Measurements from ENCODE around the gene IMPG1.
"Not testable (repeated sequence)": the region's sequence is repeated elsewhere in the genome, so short reads cannot be mapped to it uniquely, and the experiment has no call there.

The IMPG1 gene

DNA sequence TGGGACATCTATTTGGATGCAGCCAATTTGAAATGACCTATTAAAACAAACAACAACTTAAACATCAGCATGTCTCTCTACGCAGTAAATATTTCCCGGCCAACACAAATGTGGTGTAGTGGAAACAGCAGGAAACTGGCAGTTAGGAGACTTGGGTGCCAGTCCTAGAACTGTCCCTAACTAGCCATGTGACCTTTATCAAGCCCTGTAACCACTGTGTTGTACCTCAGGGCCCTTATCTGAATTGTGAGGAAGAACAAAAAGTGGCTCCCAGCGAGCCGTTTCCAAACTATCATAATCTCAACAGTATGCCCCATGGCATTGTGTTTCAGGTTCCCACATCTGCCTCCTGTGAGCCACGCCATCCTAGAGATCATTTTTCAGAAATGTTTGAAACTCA lies 124.5 kb downstream of the IMPG1 start:
- no peak for DNase-seq (ENCODE audit: low read depth in 4 of 4, low spot score in 1 of 4)

DNA sequence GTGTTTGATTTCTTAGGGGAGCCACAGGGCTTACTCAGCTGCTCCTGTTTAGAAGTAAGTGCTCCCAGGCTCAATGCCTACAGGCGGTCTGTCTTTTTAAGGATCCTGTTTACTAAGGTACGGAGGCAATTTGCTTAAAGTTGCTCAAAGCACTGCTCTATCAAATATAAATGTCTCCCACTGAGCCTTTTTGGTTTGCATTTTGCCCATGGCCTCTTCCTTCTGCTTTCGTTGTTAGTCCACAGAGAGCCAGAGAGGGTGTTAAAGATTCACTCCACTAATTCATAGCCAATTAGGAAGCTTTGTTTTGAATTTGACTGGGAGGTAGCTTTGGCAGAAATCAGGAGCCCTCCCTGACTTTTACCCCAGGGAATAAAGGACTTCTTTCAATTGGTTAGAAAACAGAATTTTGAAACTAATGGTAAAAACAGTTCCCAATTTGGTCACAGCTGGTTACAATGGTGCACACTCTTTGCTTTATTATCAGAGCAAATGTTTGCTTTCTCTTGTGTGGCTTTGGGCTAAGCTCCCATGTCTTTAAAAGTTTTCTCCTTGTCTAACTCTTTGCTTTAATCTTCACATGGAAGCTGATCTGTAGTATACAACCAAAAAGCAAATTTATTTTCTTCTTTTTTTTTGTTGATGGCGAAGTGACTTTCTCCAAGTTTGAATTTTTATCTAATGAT lies 126.2 kb downstream of the IMPG1 start:
- no peak for DNase-seq (ENCODE audit: low read depth in 4 of 4, low spot score in 1 of 4)

DNA sequence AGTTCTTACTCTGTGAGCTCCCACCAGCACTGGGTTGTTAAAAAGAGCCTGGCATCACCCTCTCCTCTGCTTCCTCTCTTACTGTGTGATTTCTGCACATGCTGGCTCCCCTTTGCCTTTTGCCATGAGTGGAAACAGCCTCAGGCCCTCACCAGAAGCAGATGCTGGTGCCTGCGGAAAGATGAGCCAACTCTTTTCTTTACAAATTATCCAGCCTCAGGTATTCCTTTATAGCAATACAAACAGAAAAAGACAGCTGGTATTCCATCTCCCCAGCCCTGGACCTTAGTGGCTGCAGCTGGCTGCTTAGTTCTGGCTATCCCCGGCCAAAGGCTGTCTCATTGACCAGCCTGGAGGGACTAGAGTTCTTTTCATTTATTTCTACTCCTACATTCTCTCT lies 129.1 kb downstream of the IMPG1 start:
- no peak for DNase-seq (ENCODE audit: low read depth in 4 of 4, low spot score in 1 of 4)

DNA sequence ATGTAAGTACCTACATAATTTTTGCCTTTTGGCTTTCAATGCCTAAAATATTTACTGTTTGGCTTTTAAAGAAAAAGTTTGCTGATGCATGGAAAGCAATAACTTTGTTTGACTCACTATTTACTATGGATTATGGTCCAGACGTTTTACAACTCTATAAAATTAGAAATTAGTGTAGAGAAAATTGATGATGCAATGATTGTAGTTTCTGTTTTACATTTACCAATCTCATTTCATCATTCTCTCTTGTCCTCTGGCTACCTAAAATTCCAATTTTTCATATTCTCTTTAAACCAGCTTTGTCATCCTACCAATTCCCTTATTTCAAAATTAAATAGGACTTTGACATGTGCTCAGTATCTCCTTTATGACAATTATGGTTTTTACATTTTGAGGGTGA lies 131.0 kb downstream of the IMPG1 start:
- no peak for DNase-seq (ENCODE audit: low read depth in 4 of 4, low spot score in 1 of 4)

DNA sequence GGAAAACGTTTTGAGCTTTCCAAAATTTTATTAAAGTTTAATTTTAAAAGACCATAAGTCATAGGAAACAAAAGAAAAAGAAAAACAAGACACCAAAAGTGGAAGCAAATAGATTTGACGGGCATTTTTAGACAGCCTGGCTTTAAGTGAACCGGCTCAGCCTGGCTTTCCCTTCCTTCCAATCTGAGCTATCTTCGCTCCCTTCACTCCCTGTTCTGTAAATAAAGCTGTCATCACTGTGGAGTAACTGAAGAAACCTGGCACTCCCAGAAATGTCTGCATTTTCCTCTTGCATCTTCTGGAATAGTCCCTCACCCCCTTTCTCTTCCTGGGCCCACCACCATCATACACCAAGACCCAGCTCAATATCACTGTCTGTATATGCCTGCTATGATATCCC lies 131.9 kb downstream of the IMPG1 start:
- no peak for DNase-seq (ENCODE audit: low read depth in 4 of 4, low spot score in 1 of 4)

DNA sequence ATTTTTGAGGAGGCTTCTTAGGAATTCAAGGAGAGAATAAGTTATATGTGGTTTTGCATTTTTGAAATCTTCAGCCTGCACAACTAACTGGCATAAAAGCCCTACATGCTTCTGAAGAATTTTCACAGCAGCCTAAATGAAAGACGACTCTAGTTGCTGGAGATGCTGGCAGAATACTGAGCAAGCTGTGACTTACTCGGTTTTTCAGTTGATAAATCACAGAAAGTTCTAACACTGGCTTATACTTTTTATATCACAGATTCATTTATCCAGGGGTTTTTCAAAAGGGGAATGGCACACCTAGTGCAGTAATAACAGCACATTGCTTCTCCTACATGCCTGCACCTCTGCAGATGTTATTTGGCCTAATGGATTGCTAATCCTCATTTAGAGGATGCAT lies 134.6 kb downstream of the IMPG1 start:
- no peak for DNase-seq (ENCODE audit: low read depth in 4 of 4, low spot score in 1 of 4)

DNA sequence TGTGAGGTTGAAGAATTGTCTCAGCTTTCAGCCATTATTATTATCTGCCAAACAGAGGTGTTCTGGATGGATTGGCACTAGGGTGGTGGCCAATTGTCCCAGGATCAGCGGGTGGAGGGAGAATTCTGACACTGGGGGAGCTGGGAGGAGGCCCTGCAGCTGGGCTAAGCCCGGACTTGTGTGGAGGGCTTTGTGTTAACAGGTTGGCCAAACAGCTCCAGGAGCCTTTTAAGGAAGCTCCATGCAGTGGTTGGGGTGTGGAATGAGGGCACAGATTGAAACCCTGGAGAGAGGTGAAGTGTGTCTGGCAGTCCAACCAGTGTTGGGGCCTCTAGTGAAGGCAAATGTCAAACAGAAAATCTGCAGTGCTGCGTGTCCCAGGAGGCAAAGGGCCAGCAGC lies 135.8 kb downstream of the IMPG1 start:
- no peak for DNase-seq (ENCODE audit: low read depth in 4 of 4, low spot score in 1 of 4)

DNA sequence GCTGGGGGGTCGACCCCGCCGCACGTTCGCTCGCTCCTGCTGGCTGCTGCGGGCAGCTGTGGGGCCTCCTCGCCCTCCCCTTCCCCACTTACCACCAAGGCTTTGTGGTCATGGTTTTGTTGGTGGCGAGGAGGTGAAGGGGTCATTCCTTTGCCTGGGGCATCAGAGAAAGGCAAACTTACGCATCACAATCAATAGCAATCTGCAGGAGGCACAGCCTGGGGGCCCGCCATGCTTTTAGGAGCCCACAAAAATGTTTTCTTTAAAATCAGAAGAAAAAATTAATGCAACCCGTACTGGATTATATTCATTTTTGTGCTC lies 137.0 kb downstream of the IMPG1 start:
- no peak for DNase-seq (ENCODE audit: low read depth in 4 of 4, low spot score in 1 of 4)

DNA sequence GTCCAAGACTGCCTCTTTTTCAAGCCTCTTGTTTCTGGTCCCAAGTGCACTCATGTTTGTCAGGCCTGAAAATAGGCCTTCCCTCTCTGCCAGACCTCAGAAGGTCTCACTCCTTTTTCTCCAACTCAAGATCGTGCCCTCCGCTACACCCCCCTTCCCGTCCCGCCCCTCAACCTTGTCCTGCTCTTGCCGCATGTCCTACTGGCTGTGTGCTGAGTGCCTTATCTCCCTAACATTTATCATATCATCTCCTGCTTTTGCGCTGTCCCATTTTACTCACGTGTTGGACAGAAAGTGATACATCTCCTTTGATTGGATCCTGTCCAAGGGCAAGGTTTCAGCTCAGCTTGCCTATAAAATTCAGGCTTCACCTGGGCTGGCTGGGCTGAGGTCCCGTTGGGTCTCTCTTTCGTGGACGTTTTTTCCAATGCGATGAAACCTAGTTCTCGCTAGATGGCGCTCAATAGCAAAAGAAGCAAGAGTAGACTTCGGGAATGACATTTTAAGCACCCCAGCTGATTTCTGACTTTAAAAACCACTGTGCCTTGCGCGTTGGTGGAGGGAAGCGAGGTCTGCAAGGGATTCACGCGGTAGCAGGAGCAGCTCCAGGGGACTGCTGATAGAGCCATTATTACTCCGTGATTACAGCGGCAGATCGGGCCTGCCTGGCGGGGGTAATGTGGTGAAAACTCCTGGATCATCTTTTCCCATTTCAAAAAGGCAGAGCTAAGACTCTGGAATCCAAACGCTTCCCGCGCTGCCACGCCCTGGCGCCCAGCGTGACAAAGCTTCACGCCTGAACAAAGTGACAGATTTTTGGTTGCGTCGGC lies 137.6 kb downstream of the IMPG1 start:
- peak in 2 of 4 experiments; percentile 1 to 2 for DNase-seq (ENCODE audit: low read depth in 4 of 4, low spot score in 1 of 4)

DNA sequence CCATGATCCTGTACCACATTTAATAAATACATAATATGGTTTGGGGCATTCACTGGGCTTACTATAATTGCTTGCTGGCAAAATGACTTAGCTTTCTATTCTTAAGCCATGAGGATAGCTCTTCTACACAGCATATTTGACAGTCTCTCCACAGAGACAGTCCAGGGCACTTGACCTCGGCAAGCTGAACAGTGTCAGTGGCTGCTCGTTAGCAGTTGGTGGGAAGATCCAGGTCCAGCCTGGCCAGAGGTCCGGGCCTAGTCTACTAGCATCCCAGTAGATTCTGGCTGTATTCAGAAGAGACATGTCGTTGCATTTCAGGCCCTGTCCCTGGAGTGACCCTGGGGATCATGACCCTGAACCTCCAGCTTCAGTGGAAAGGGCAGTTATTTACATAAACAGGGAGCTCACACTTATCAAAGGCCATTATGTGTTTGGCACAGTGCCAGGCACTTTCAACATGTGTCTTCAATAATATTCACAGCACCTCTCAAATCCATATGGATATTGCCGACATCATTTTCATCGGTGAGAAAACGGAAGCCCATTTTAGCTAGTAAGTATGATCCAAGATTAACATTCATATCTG lies 139.0 kb downstream of the IMPG1 start:
- DNase-seq (ENCODE audit: low read depth in 4 of 4, low spot score in 1 of 4), result no peak

DNA sequence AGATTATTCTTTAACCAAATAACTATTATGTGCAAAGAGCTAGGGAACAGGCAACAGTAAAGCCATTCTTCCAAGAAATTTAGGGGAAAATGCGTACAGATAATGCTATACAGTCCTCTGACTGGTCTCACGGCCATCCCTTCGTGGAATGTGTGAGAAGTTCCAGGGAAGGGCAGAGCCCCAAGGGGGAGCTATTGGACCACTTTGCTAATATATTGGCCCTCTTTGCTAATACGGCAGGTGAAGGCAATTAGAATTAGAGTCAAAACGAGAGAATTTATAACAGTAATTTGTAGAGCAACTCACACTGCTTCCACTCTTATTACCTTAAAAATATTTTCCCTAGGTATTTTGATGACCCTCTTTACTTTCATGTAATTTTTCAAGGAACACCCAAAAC lies 140.4 kb downstream of the IMPG1 start:
- no peak for DNase-seq (ENCODE audit: low read depth in 4 of 4, low spot score in 1 of 4)

DNA sequence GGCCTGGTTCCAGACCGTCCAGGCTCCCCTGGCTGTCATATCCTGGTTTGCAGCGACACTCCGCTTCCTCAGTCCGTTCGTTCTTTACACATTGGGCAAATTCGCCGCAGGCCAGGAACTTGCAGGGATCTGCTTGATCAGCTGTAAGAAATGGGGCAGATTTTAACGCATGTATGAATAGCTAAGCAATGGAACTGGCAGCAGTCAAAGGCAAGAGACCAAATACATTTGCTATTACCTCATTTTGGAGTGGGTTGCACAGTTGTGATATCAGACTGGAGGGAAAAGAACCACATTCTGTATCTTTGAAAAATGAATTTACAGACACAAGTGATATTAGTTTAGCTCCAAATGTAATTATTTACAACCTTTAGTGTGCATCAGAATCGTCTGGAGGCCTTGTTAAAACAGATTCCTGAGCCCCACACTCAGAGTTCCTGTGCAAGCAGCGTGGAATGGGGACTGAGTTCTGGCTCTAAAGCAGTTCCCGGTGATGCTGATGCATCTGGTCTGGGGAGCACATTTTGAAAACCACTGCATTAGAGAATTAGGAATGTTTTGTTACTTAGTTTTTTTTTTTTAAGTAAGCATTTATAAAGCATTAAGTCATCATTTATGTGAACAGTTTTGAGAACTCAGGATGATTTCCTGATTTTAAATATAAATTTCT lies 141.3 kb downstream of the IMPG1 start:
- DNase-seq (ENCODE audit: low read depth in 4 of 4, low spot score in 1 of 4), result no peak

DNA sequence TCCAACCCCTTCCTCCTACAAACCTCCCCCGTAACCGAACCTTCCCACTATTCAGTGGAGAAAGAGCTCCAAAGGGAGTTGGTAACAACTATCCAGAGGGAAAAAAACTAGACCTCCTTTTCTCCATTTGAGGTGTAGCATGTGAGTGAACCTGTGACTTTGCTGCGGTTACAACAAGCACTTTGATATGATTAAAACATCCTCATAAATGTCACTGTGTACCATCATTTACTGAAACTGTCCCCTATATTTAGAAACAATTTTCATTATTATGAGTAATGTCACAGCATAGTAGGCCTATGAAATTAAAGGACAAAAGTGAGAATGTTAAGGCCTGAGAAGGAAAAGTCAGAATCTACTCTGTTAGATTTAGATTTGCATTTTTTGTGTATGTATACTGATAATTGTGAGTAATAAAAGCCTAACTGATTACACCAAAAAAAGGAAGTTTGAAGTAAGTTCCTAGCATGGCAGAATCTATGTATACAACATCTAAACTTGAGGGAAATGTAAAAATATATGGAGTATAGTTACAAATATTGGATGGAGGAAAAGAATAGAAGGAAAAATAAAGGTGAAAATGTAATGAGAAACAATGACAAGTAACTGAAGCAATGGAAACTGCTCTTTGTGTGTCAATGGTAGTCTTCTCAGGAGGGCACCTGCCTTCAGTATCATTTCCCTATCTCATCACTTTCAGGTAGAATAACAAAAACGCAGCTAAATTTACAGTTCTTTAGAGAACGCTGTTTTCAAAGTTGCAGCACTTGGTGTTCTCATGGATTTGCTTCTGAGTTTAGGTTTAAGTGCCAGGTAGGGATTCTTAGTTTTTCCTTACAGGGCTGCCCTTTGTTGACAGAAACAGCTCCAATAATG lies 145.9 kb downstream of the IMPG1 start:
- no peak for DNase-seq (ENCODE audit: low read depth in 4 of 4, low spot score in 1 of 4)

DNA sequence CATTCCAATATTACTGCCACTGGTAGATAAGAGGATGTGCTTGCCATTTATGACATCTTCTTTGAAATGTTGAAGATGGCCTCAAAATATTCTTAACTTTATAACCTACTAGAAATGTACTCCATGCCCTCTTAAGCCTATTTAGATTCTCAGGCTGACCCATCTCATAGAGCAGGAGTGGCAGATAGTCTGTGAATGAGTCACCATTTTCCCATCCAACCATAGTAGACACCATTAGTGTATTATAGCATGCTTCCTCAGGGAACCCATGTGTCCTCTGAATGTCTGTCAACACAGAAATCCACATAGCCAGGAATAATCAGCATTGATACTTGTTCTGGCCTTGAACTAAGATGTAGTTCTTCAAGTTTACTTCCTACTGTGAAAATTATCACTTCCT lies 150.2 kb downstream of the IMPG1 start:
- no peak for DNase-seq (ENCODE audit: low read depth in 4 of 4, low spot score in 1 of 4)

DNA sequence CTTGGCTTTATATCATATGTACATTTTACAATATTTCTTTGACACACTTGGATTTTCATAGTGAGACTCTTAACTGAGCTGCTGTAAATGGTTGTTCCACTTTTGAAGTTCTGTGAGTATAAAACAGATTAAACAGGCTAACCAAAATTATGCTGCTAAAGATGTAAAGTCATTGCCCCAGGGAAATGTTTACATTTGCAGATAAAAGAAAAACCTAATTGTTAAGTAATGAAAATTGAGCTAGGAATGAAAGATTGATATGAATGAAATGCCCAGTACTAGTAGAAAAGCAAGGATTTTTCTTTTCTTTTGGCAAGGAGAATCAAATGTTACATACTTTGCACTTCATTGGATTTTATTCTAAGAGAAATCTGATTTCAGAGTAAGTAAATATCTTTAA lies 159.4 kb downstream of the IMPG1 start:
- DNase-seq (ENCODE audit: low read depth in 4 of 4, low spot score in 1 of 4), result no peak

DNA sequence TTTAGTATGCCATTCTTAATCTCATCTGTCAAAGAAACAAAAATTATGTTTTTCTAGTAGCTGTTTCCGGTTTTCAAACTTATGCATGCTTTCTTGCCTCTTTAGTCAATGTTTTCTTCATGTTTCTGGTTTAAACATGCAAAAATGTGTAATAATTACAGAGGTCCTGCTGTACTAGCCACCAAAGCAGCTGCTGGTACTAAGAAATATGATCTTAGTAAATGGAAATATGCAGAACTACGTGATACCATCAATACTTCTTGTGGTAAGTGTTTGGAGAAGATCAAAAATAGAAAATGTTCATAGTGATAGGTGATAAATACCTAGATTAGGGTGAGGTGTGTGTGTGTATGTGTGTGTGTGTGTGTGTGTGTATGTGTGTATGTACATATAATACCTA lies 165.0 kb downstream of the IMPG1 start:
- no peak for DNase-seq (ENCODE audit: low read depth in 4 of 4, low spot score in 1 of 4)

DNA sequence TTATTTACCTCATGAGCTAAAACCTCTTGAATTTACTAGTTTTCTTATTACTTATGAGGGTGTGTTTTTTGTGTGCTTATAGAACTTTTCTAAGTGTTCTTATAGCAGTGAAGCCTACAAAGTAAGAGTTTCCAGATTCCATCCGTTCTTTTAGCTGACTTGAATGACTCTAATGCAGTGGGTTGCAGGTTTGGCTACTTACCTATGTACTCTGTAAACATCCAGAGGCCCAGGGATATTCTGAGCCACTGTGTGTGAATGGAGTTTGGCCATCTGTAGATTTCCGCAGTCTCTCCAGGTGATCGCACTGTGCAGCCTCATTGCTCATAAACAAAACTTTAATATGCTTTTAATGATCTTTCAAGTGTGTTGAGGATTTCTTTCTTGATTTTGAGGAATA lies 165.6 kb downstream of the IMPG1 start:
- no peak for DNase-seq (ENCODE audit: low read depth in 4 of 4, low spot score in 1 of 4)

DNA sequence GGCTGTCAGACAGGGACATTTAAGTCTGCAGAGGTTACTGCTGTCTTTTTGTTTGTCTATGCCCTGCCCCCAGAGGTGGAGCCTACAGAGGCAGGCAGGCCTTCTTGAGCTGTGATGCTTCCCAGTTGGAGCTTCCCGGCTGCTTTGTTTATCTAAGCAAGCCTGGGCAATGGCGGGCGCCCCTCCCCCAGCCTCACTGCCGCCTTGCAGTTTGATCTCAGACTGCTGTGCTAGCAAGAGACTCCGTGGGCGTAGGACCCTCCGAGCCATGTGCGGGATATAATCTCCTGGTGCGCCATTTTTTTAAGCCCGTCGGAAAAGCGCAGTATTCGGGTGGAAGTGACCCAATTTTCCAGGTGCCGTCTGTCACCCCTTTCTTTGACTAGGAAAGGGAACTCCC lies 167.3 kb downstream of the IMPG1 start:
- DNase-seq (ENCODE audit: low read depth in 4 of 4, low spot score in 1 of 4), result not testable (repeated sequence)

DNA sequence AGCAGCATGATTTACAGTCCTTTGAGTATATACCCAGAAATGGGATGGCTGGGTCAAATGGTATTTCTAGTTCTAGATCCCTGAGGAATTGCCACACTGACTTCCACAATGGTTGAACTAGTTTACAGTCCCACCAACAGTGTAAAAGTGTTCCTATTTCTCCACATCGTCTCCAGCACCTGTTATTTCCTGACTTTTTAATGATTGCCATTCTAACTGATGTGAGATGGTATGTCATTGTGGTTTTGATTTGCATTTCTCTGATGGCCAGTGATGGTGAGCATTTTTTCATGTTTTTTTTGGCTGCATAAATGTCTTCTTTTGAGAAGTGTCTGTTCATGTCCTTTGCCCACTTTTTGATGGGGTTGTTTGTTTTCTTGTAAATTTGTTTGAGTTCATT lies 172.2 kb downstream of the IMPG1 start:
- DNase-seq (ENCODE audit: low read depth in 4 of 4, low spot score in 1 of 4), result not testable (repeated sequence)

DNA sequence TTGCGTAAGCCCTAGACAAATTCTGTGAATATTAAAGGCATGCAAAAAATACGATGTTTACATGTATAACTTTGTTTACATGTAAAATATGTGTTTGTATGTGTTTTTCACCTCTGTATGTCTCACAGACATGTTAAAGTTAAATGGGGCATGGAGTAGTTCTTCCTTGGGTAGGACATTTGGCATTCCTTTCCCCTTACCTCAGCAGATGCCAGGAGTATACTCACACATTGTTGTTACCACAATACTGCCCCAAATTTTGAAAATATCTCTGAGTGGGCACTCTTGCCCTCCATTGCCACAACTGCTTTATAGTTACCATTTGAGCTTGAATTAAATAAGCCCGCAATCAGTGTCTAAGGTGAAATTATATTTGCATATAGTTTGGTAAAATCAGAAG lies 175.9 kb downstream of the IMPG1 start:
- DNase-seq (ENCODE audit: low read depth in 4 of 4, low spot score in 1 of 4), result no peak

DNA sequence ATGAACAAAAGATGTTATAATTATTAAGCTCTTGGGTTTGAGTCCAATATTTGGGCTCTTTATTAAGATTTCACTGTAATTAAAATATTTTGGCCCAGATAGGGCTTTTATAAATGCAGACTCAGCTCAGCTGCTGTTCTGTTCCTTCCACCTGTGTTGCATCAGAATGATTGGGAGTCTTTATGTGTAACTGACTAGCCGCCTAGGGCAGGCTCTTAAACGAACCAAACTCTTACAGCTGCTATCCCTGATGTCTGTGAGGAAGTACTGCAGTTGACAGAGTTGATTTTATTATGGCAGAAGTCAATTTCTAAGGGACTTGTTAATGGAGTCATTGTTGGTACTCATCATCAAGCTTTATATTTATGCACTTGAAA lies 178.7 kb downstream of the IMPG1 start:
- DNase-seq (ENCODE audit: low read depth in 4 of 4, low spot score in 1 of 4), result no peak
